ENCODE data around the gene ART1. TPM values are rescaled to one million over a fixed set of nuclear protein-coding genes. Genes with fewer than 3 reads are reported as not detected.

Gene ART1
- total RNA-seq, 4 donors from 2014 or later, result not detected

GRCh38 chr11:3667149-3668035 is 22.5 kb downstream of the ART1 start:
- no peak overlapping the region for H3K4me3 ChIP-seq (replicated peaks in 1 of 3)
- H3K36me3 ChIP-seq, result peaks cover 0 to 28% of the 10 kb centered on the region in 2 donors
- TF ChIP-seq CTCF (IDR thresholded peaks at IDR 0.05) (no peak), POLR2A (IDR thresholded peaks at IDR 0.05) (no peak)
- H3K27ac ChIP-seq, result no peak overlapping the region
- no peaks in the 10 kb centered on the region for H3K9me3 ChIP-seq
- WGBS, 2 donors, result 96 to 97% methylated on average over 81 to 87 of the region's 89 CpGs
- intact Hi-C loops (cut with DNase I), result no loop called here
- no peaks in the 10 kb centered on the region for H3K4me1 ChIP-seq
- no peaks in the 10 kb centered on the region for H3K27me3 ChIP-seq
- no peak for DNase-seq

GRCh38 chr11:3669128-3669527 is 24.2 kb downstream of the ART1 start:
- Histone ChIP-seq H3K27ac (no peak overlapping the region), H3K4me3 (replicated peaks in 1 of 3) (no peak overlapping the region), H3K9me3 (no peaks in the 10 kb centered on the region), H3K4me1 (no peaks in the 10 kb centered on the region), H3K27me3 (no peaks in the 10 kb centered on the region), H3K36me3 (peaks cover 4 to 40% of the 10 kb centered on the region in 2 donors)
- intact Hi-C loops (cut with DNase I), result no loop called here
- TF ChIP-seq POLR2A (IDR thresholded peaks at IDR 0.05) (no peak), CTCF (IDR thresholded peaks at IDR 0.05) (no peak)
- no peak for DNase-seq
- WGBS, 2 donors, result 99 to 100% methylated on average over 7 of the region's 7 CpGs

- H3K4me1 ChIP-seq, result no peaks in the 10 kb centered on the region
- WGBS, 2 donors, result 87 to 98% methylated on average over 5 of the region's 5 CpGs
- no peak overlapping the region for H3K27ac ChIP-seq
- TF ChIP-seq CTCF (IDR thresholded peaks at IDR 0.05) (no peak), POLR2A (IDR thresholded peaks at IDR 0.05) (no peak)
- peaks cover 9 to 46% of the 10 kb centered on the region in 2 donors for H3K36me3 ChIP-seq
- intact Hi-C loops (cut with DNase I), result no loop called here
- DNase-seq, result no peak
- no peaks in the 10 kb centered on the region for H3K27me3 ChIP-seq
- no peak overlapping the region for H3K4me3 ChIP-seq (replicated peaks in 1 of 3)
- H3K9me3 ChIP-seq, result no peaks in the 10 kb centered on the region
Observed at GRCh38 chr11:3669742-3670183, 24.8 kb downstream of the ART1 start.

- Histone ChIP-seq H3K9me3 (no peaks in the 10 kb centered on the region), H3K4me1 (no peaks in the 10 kb centered on the region), H3K27ac (no peak within 1 kb of the TSS), H3K36me3 (peaks cover 28 to 54% of the 10 kb centered on the region in 2 donors), H3K4me3 (replicated peaks in 1 of 3) (no peak within 1 kb of the TSS), H3K27me3 (no peaks in the 10 kb centered on the region)
- DNase-seq, result no peak
- TF ChIP-seq CTCF (IDR thresholded peaks at IDR 0.05) (no peak), POLR2A (IDR thresholded peaks at IDR 0.05) (no peak)
- intact Hi-C loops (cut with DNase I), result no loop called here
- 75 to 81% methylated on average over 8 to 9 of the region's 9 CpGs for whole genome bisulfite sequencing, 2 donors
Observed at GRCh38 chr11:3671334-3672254, 26.7 kb downstream of the ART1 start, which contains the start of gene CHRNA10. Gene CHRNA10, minus strand, starts transcription at chr11:3671384. Its CDS starts 72 bp downstream, at chr11:3671312.
